Activated naive CD8-positive, alpha-beta T cell treated with anti-CD3 and anti-CD28 coated beads, Interleukin-2, amount 10 ng/mL, durations not matched to agents 7 days and 5 days (primary cell): ENCODE results near the gene RPP21. TPM values are rescaled to one million over a fixed set of nuclear protein-coding genes. Genes with fewer than 3 reads are reported as not detected.
"Not testable (repeated sequence)": the region's sequence is repeated elsewhere in the genome, so short reads cannot be mapped to it uniquely, and the experiment has no call there.

Source experiments
- ATAC-seq: fragments of 150-1000 bp; cut with Tn5 transposase; one replicate; pipeline ENCODE4 v1.10.0; 2021; ENCODE audit warnings: low read depth, moderate library complexity
- POLR2A ChIA-PET: fragments of 350-600 bp; sonication (Branson Sonifier 250); formaldehyde crosslinking; loops from one replicate; lab custom pipeline; 2021; ENCODE audit warnings: antibody characterized with exemption; lab: Charles Lee
- DNase-seq: peaks from one replicate; pipeline ENCODE4 v3.0.0; 2021
- H3K27ac Mint-ChIP-seq: one replicate; pipeline ENCODE4 v1.8.0; 2022; ENCODE audit warnings: mild to moderate bottlenecking, mixed read lengths
- H3K27me3 Mint-ChIP-seq: one replicate; pipeline ENCODE4 v1.8.0; 2022; ENCODE audit warnings: mild to moderate bottlenecking, moderate library complexity, mixed read lengths
- H3K36me3 Mint-ChIP-seq: one replicate; pipeline ENCODE4 v1.8.0; 2021; ENCODE audit warnings: mild to moderate bottlenecking, mixed read lengths
- H3K4me1 Mint-ChIP-seq: one replicate; pipeline ENCODE4 v1.8.0; 2021; ENCODE audit warnings: mixed read lengths
- H3K4me3 Mint-ChIP-seq: one replicate; pipeline ENCODE4 v1.8.0; 2022; ENCODE audit warnings: mild to moderate bottlenecking, moderate library complexity, mixed read lengths
- H3K9me3 Mint-ChIP-seq: one replicate; pipeline ENCODE4 v1.8.0; 2021; ENCODE audit warnings: mixed read lengths
- total RNA-seq, 2 experiments: library from RNA; stranded (reverse); gene quantifications; one replicate each; pipeline ENCODE4 v1.2.3, GENCODE V29; 2021

The RPP21 gene
- total RNA-seq, 2 experiments from 2014 or later, result 43.0 to 49.3 TPM

GRCh38 chr6:30361661-30362060 lies 16.7 kb downstream of the RPP21 start:
- Mint-ChIP-seq H3K27me3 (peaks cover 86% of the 10 kb centered on the region), H3K9me3 (no peaks in the 10 kb centered on the region), H3K27ac (no peak overlapping the region), H3K4me3 (no peak overlapping the region), H3K36me3 (no peaks in the 10 kb centered on the region), H3K4me1 (peaks cover 8% of the 10 kb centered on the region)
- DNase-seq (no peak), ATAC-seq (no peak)
- POLR2A ChIA-PET, result no interaction called here

GRCh38 chr6:30363459-30363858 lies 18.5 kb downstream of the RPP21 start:
- POLR2A ChIA-PET, result no interaction called here
- no peaks in the 10 kb centered on the region for H3K9me3 Mint-ChIP-seq
- DNase-seq, result no peak
- H3K4me3 Mint-ChIP-seq, result no peak overlapping the region
- H3K4me1 Mint-ChIP-seq, result no peaks in the 10 kb centered on the region
- H3K27me3 Mint-ChIP-seq, result peaks cover 72% of the 10 kb centered on the region
- ATAC-seq, result no peak
- no peak overlapping the region for H3K27ac Mint-ChIP-seq
- H3K36me3 Mint-ChIP-seq, result no peaks in the 10 kb centered on the region

GRCh38 chr6:30364591-30364990 lies 19.6 kb downstream of the RPP21 start:
- ATAC-seq (peak; percentile 56), DNase-seq (no peak)
- Mint-ChIP-seq H3K4me1 (no peaks in the 10 kb centered on the region), H3K4me3 (no peak overlapping the region), H3K27me3 (peaks cover 68% of the 10 kb centered on the region), H3K9me3 (no peaks in the 10 kb centered on the region), H3K27ac (no peak overlapping the region), H3K36me3 (no peaks in the 10 kb centered on the region)
- POLR2A ChIA-PET, result no interaction called here

GRCh38 chr6:30369280-30369679 lies 24.3 kb downstream of the RPP21 start:
- H3K9me3 Mint-ChIP-seq, H3K4me3 Mint-ChIP-seq, H3K4me1 Mint-ChIP-seq, DNase-seq, ATAC-seq, H3K36me3 Mint-ChIP-seq, POLR2A ChIA-PET, H3K27ac Mint-ChIP-seq: not testable (repeated sequence)
- H3K27me3 Mint-ChIP-seq, result peaks cover 30% of the 10 kb centered on the region

GRCh38 chr6:30378290-30378937 lies 33.5 kb downstream of the RPP21 start:
- Mint-ChIP-seq H3K4me3 (no peak overlapping the region), H3K4me1 (no peaks in the 10 kb centered on the region), H3K9me3 (no peaks in the 10 kb centered on the region), H3K27me3 (peaks cover 40% of the 10 kb centered on the region), H3K27ac (no peak overlapping the region), H3K36me3 (no peaks in the 10 kb centered on the region)
- POLR2A ChIA-PET, result no interaction called here
- DNase-seq (no peak), ATAC-seq (no peak)

- Mint-ChIP-seq H3K27ac (no peak overlapping the region), H3K9me3 (no peaks in the 10 kb centered on the region), H3K4me3 (no peak overlapping the region), H3K36me3 (no peaks in the 10 kb centered on the region), H3K27me3 (peaks cover 53% of the 10 kb centered on the region), H3K4me1 (no peaks in the 10 kb centered on the region)
- DNase-seq, result no peak
- POLR2A ChIA-PET, result no interaction called here
- no peak for ATAC-seq
These were observed 35.5 kb downstream of the RPP21 start for GRCh38 chr6:30380464-30380863.

- POLR2A ChIA-PET, result no interaction called here
- no peak for ATAC-seq
- H3K27ac Mint-ChIP-seq, result no peak overlapping the region
These were observed 41.2 kb downstream of the RPP21 start for GRCh38 chr6:30386166-30386565.

GRCh38 chr6:30391240-30391639 lies 46.3 kb downstream of the RPP21 start:
- no peak overlapping the region for H3K4me3 Mint-ChIP-seq
- DNase-seq (no peak), ATAC-seq (no peak)
- POLR2A ChIA-PET, result no interaction called here
- peaks cover 80% of the 10 kb centered on the region for H3K27me3 Mint-ChIP-seq
- H3K9me3 Mint-ChIP-seq, result no peaks in the 10 kb centered on the region
- no peaks in the 10 kb centered on the region for H3K4me1 Mint-ChIP-seq
- no peak overlapping the region for H3K27ac Mint-ChIP-seq
- no peaks in the 10 kb centered on the region for H3K36me3 Mint-ChIP-seq

More at GRCh38 chr6:30386166-30386565, 41.2 kb downstream of the RPP21 start:
- Mint-ChIP-seq H3K4me3 (no peak overlapping the region), H3K4me1 (no peaks in the 10 kb centered on the region), H3K9me3 (no peaks in the 10 kb centered on the region), H3K27me3 (peaks cover 84% of the 10 kb centered on the region), H3K36me3 (no peaks in the 10 kb centered on the region)
- DNase-seq, result no peak

- H3K4me3 Mint-ChIP-seq, result no peak overlapping the region
- no peak for DNase-seq
- H3K27ac Mint-ChIP-seq, result no peak overlapping the region
- ATAC-seq, result no peak
- H3K9me3 Mint-ChIP-seq, result no peaks in the 10 kb centered on the region
- peaks cover 68% of the 10 kb centered on the region for H3K27me3 Mint-ChIP-seq
- H3K36me3 Mint-ChIP-seq, result no peaks in the 10 kb centered on the region
- no peaks in the 10 kb centered on the region for H3K4me1 Mint-ChIP-seq
- POLR2A ChIA-PET, result no interaction called here
These were observed 49.2 kb downstream of the RPP21 start for GRCh38 chr6:30394139-30394538.

Other genes with a start within 250 kb of the RPP21 start
- gene TRIM31, start 232.1 kb upstream of the RPP21 start, total RNA-seq, result not detected
- gene TRIM40, start 209.0 kb upstream of the RPP21 start, total RNA-seq, result not detected
- gene TRIM10, start 183.9 kb upstream of the RPP21 start, total RNA-seq, result not detected
- not detected for gene TRIM15, start 181.6 kb upstream of the RPP21 start, total RNA-seq
- gene TRIM26, start 131.8 kb upstream of the RPP21 start, total RNA-seq, result 10 to 100 TPM; 75.5 to 79.3 TPM
- gene TRIM39, start 18.2 kb upstream of the RPP21 start, total RNA-seq, result 10 to 100 TPM; 24.1 to 24.2 TPM
- 100 to 1,000 TPM; 957 to 962 TPM for gene HLA-E, start 144.4 kb downstream of the RPP21 start, total RNA-seq
- gene GNL1, start 211.3 kb downstream of the RPP21 start, total RNA-seq, result 10 to 100 TPM; 84.3 to 88.6 TPM
- gene PRR3, start 212.1 kb downstream of the RPP21 start, total RNA-seq, result 10 to 100 TPM; 19.9 to 22.5 TPM
- 10 to 100 TPM; 67.5 to 70.4 TPM for gene ABCF1, start 226.3 kb downstream of the RPP21 start, total RNA-seq